ENCODE results near the gene TPRX1. TPM values are rescaled to one million over a fixed set of nuclear protein-coding genes. Genes with fewer than 3 reads are reported as not detected.

The TPRX1 gene
- total and polyA plus RNA-seq, 2 of the 4 experiments (the other 2 are of a cell fraction), result not detected

- in situ Hi-C loops (cut with MboI; ENCODE audit: low sequenced_read_pairs), result no loop called here
- CTCF ChIA-PET, result no interaction called here
Measured at GRCh38 chr19:47796785-47797184, 7.6 kb downstream of the TPRX1 start.

More at GRCh38 chr19:47796785-47797184, 7.6 kb downstream of the TPRX1 start:
- WGBS, 2 experiments (ENCODE audit: extremely low coverage in 2 of 2, insufficient read length in 1 of 2), result no CpG with 5 or more reads among the region's 2 CpGs
- no peak overlapping the region for H3K23ac ChIP-seq (ENCODE audit: low read depth, low read length)
- H2AFZ ChIP-seq (replicated peaks; ENCODE audit: low read length, poor library complexity), result no peak overlapping the region
- H3K79me1 ChIP-seq (ENCODE audit: low read depth in 1 of 2, low read length in 2 of 2), result no peaks in the 10 kb centered on the region
- intact Hi-C loops (cut with micrococcal nuclease), result no loop called here
- no peak overlapping the region for H3K56ac ChIP-seq (ENCODE audit: extremely low read depth, insufficient read depth, low read length)
- no peak overlapping the region for H3K9ac ChIP-seq (ENCODE audit: low read depth, low read length)
- DNase-seq (no peak), ATAC-seq (ENCODE audit: low read depth) (no peak)
- H2BK120ac ChIP-seq (ENCODE audit: low read depth, low read length), result no peak overlapping the region
- no peak overlapping the region for H3K4me2 ChIP-seq (ENCODE audit: low read depth, low read length)
- TF ChIP-seq, protein P1, sequence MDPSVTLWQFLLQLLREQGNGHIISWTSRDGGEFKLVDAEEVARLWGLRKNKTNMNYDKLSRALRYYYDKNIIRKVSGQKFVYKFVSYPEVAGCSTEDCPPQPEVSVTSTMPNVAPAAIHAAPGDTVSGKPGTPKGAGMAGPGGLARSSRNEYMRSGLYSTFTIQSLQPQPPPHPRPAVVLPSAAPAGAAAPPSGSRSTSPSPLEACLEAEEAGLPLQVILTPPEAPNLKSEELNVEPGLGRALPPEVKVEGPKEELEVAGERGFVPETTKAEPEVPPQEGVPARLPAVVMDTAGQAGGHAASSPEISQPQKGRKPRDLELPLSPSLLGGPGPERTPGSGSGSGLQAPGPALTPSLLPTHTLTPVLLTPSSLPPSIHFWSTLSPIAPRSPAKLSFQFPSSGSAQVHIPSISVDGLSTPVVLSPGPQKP (IDR thresholded peaks at IDR 0.05; ENCODE audit: borderline replicate concordance, low read depth, low read length), result no peak
- no peak for TF ChIP-seq RAD21 (IDR thresholded peaks at IDR 0.05; ENCODE audit: low read length)
- no peak for TF ChIP-seq NFE2L2 (IDR thresholded peaks at IDR 0.05; ENCODE audit: low read depth, low read length)
- no peak for TF ChIP-seq RFX5 (IDR thresholded peaks at IDR 0.05; ENCODE audit: low read depth, low read length)
- no peak overlapping the region for H4K5ac ChIP-seq (ENCODE audit: low read depth, low read length)
- H3K27ac ChIP-seq (ENCODE audit: insufficient read depth, low read length), result no peak overlapping the region
- no peak overlapping the region for H3K18ac ChIP-seq (ENCODE audit: low read depth, low read length)
- no peak overlapping the region for H3K4ac ChIP-seq (ENCODE audit: low read depth, low read length)
- H3K4me3 ChIP-seq (ENCODE audit: insufficient read depth, low read depth, low read length), result no peak overlapping the region
- no peak overlapping the region for H2BK5ac ChIP-seq (ENCODE audit: low read depth, low read length, poor library complexity, severe bottlenecking)
- no peak overlapping the region for H4K8ac ChIP-seq (ENCODE audit: low read depth in 2 of 2, low read length in 2 of 2)
- H3K9me3 ChIP-seq (ENCODE audit: control insufficient read depth, insufficient read depth, low read length), result no peaks in the 10 kb centered on the region
- no TSS peak for BruUV-seq (replicated peaks)
- no peaks in the 10 kb centered on the region for H3K4me1 ChIP-seq (ENCODE audit: control insufficient read depth, insufficient read depth, low read length)
- no peaks in the 10 kb centered on the region for H3K36me3 ChIP-seq (ENCODE audit: control insufficient read depth, insufficient read depth, low read length)
- no peak overlapping the region for H2AK9ac ChIP-seq (replicated peaks; ENCODE audit: low read depth, low read length, poor library complexity)
- POLR2A ChIA-PET (ENCODE audit: unreplicated experiment), result no interaction called here
- no peak overlapping the region for H4K91ac ChIP-seq (ENCODE audit: insufficient read depth, low read depth, low read length)
- H3K27me3 ChIP-seq (ENCODE audit: control insufficient read depth, insufficient read depth, low read length), result peaks cover 7% of the 10 kb centered on the region
- H4K20me1 ChIP-seq (ENCODE audit: insufficient read depth, low read length), result no peaks in the 10 kb centered on the region
- H2AK5ac ChIP-seq (ENCODE audit: low read depth, low read length), result no peak overlapping the region
- no peaks in the 10 kb centered on the region for H3K9me1 ChIP-seq (ENCODE audit: insufficient read depth, low read length)
- H3K14ac ChIP-seq (replicated peaks; ENCODE audit: low read depth, low read length), result no peak overlapping the region
- H2BK15ac ChIP-seq (ENCODE audit: low read depth, low read length), result no peak overlapping the region
- no peak overlapping the region for H2BK20ac ChIP-seq (ENCODE audit: low read depth, low read length)
- dilution Hi-C loops (cut with HindIII; ENCODE audit: low sequenced_read_pairs, unreplicated experiment), result no loop called here

All from IMR-90 (cell line).